ENCODE data around the gene TDP2. TPM values are rescaled to one million over a fixed set of nuclear protein-coding genes. Genes with fewer than 3 reads are reported as not detected.

Gene TDP2
- total RNA-seq, 1 donor from 2014 or later: 44.1 TPM

GRCh38 chr6:24640166-24640565 lies 26.5 kb downstream of the TDP2 start:
- TF ChIP-seq CTCF (conservative IDR thresholded peaks at IDR 0.05): no peak
- H3K27me3 Mint-ChIP-seq: peaks cover 23% of the 10 kb centered on the region

GRCh38 chr6:24636681-24637080 lies 30.0 kb downstream of the TDP2 start:
- H3K27ac Mint-ChIP-seq: no peak overlapping the region
- peaks cover 5% of the 10 kb centered on the region for H3K9me3 Mint-ChIP-seq
- TF ChIP-seq CTCF (conservative IDR thresholded peaks at IDR 0.05): no peak
- H3K4me3 Mint-ChIP-seq: no peak overlapping the region
- DNase-seq (ENCODE audit: extremely low spot score, unreplicated experiment): no peak
- peaks cover 8% of the 10 kb centered on the region for H3K27me3 Mint-ChIP-seq
- no peaks in the 10 kb centered on the region for H3K36me3 Mint-ChIP-seq
- H3K4me1 Mint-ChIP-seq (ENCODE audit: unreplicated experiment): no peaks in the 10 kb centered on the region

More at GRCh38 chr6:24640166-24640565, 26.5 kb downstream of the TDP2 start:
- Mint-ChIP-seq H3K9me3 (peaks cover 5% of the 10 kb centered on the region), H3K4me3 (no peak overlapping the region), H3K36me3 (no peaks in the 10 kb centered on the region), H3K27ac (no peak overlapping the region), H3K4me1 (ENCODE audit: unreplicated experiment) (peaks cover 1% of the 10 kb centered on the region)
- DNase-seq (ENCODE audit: extremely low spot score, unreplicated experiment): no peak

GRCh38 chr6:24632573-24632972 lies 34.1 kb downstream of the TDP2 start:
- H3K27me3 Mint-ChIP-seq: peaks cover 4% of the 10 kb centered on the region
- H3K4me1 Mint-ChIP-seq (ENCODE audit: unreplicated experiment): no peaks in the 10 kb centered on the region
- no peak for TF ChIP-seq CTCF (conservative IDR thresholded peaks at IDR 0.05)
- no peak overlapping the region for H3K27ac Mint-ChIP-seq
- H3K9me3 Mint-ChIP-seq: no peaks in the 10 kb centered on the region
- no peaks in the 10 kb centered on the region for H3K36me3 Mint-ChIP-seq
- DNase-seq (ENCODE audit: extremely low spot score, unreplicated experiment): no peak
- no peak overlapping the region for H3K4me3 Mint-ChIP-seq

- no peak overlapping the region for H3K27ac Mint-ChIP-seq
- DNase-seq (ENCODE audit: extremely low spot score, unreplicated experiment): no peak
- H3K27me3 Mint-ChIP-seq: peaks cover 4% of the 10 kb centered on the region
- no peaks in the 10 kb centered on the region for H3K9me3 Mint-ChIP-seq
- H3K36me3 Mint-ChIP-seq: no peaks in the 10 kb centered on the region
- TF ChIP-seq CTCF (conservative IDR thresholded peaks at IDR 0.05): no peak
- H3K4me1 Mint-ChIP-seq (ENCODE audit: unreplicated experiment): no peaks in the 10 kb centered on the region
- no peak overlapping the region for H3K4me3 Mint-ChIP-seq
These were observed 35.0 kb downstream of the TDP2 start for GRCh38 chr6:24631671-24632070.

- peaks cover 4% of the 10 kb centered on the region for H3K27me3 Mint-ChIP-seq
- no peak for DNase-seq (ENCODE audit: extremely low spot score, unreplicated experiment)
- TF ChIP-seq CTCF (conservative IDR thresholded peaks at IDR 0.05): no peak
- H3K4me3 Mint-ChIP-seq: no peak overlapping the region
- H3K36me3 Mint-ChIP-seq: no peaks in the 10 kb centered on the region
- no peak overlapping the region for H3K27ac Mint-ChIP-seq
- H3K4me1 Mint-ChIP-seq (ENCODE audit: unreplicated experiment): no peaks in the 10 kb centered on the region
- no peaks in the 10 kb centered on the region for H3K9me3 Mint-ChIP-seq
These were observed 35.7 kb downstream of the TDP2 start for GRCh38 chr6:24630856-24631505.
